ENCODE measurements around the gene SLC39A10.

The SLC39A10 gene

GRCh38 chr2:195716466-195716865, 59.4 kb downstream of the SLC39A10 start:
- H3K27me3 ChIP-seq = no peaks in the 10 kb centered on the region
- H3K4me1 ChIP-seq (ENCODE audit: control insufficient read depth in 1 of 2, insufficient read depth in 1 of 2, low read depth in 1 of 2, low read length in 1 of 2) = no peaks in the 10 kb centered on the region
- H3K9me3 ChIP-seq = no peaks in the 10 kb centered on the region
- no peak for TF ChIP-seq CTCF (IDR thresholded peaks at IDR 0.05)
- no peak overlapping the region for H3K4me3 ChIP-seq (ENCODE audit: low read depth in 1 of 2, low read length in 1 of 2)
- no peaks in the 10 kb centered on the region for H3K36me3 ChIP-seq
- no peak overlapping the region for H3K27ac ChIP-seq

- Histone ChIP-seq H3K27ac (no peak overlapping the region), H3K27me3 (no peaks in the 10 kb centered on the region), H3K36me3 (no peaks in the 10 kb centered on the region), H3K4me3 (ENCODE audit: low read depth in 1 of 2, low read length in 1 of 2) (no peak overlapping the region), H3K9me3 (no peaks in the 10 kb centered on the region), H3K4me1 (ENCODE audit: control insufficient read depth in 1 of 2, insufficient read depth in 1 of 2, low read depth in 1 of 2, low read length in 1 of 2) (no peaks in the 10 kb centered on the region)
- no peak for TF ChIP-seq CTCF (IDR thresholded peaks at IDR 0.05)
Measured at GRCh38 chr2:195721042-195721441, 64.0 kb downstream of the SLC39A10 start.

GRCh38 chr2:195722075-195722474, 65.0 kb downstream of the SLC39A10 start:
- Histone ChIP-seq H3K27ac (no peak overlapping the region), H3K36me3 (no peaks in the 10 kb centered on the region), H3K4me3 (ENCODE audit: low read depth in 1 of 2, low read length in 1 of 2) (no peak overlapping the region), H3K4me1 (ENCODE audit: control insufficient read depth in 1 of 2, insufficient read depth in 1 of 2, low read depth in 1 of 2, low read length in 1 of 2) (no peaks in the 10 kb centered on the region), H3K27me3 (no peaks in the 10 kb centered on the region), H3K9me3 (no peaks in the 10 kb centered on the region)
- no peak for TF ChIP-seq CTCF (IDR thresholded peaks at IDR 0.05)

GRCh38 chr2:195727106-195727505, 70.1 kb downstream of the SLC39A10 start:
- no peak overlapping the region for H3K27ac ChIP-seq
- no peak overlapping the region for H3K4me3 ChIP-seq (ENCODE audit: low read depth in 1 of 2, low read length in 1 of 2)
- no peak for TF ChIP-seq CTCF (IDR thresholded peaks at IDR 0.05)
- H3K9me3 ChIP-seq = no peaks in the 10 kb centered on the region
- H3K27me3 ChIP-seq = no peaks in the 10 kb centered on the region
- H3K36me3 ChIP-seq = no peaks in the 10 kb centered on the region
- H3K4me1 ChIP-seq (ENCODE audit: control insufficient read depth in 1 of 2, insufficient read depth in 1 of 2, low read depth in 1 of 2, low read length in 1 of 2) = no peaks in the 10 kb centered on the region

- H3K9me3 ChIP-seq = no peaks in the 10 kb centered on the region
- no peak overlapping the region for H3K4me3 ChIP-seq (ENCODE audit: low read depth in 1 of 2, low read length in 1 of 2)
- no peak overlapping the region for H3K27ac ChIP-seq
- no peak for TF ChIP-seq CTCF (IDR thresholded peaks at IDR 0.05)
- H3K4me1 ChIP-seq (ENCODE audit: control insufficient read depth in 1 of 2, insufficient read depth in 1 of 2, low read depth in 1 of 2, low read length in 1 of 2) = no peaks in the 10 kb centered on the region
- H3K36me3 ChIP-seq = no peaks in the 10 kb centered on the region
- H3K27me3 ChIP-seq = no peaks in the 10 kb centered on the region
Measured at GRCh38 chr2:195730912-195731311, 73.9 kb downstream of the SLC39A10 start.

- H3K36me3 ChIP-seq = no peaks in the 10 kb centered on the region
- no peak overlapping the region for H3K27ac ChIP-seq
- H3K4me1 ChIP-seq (ENCODE audit: control insufficient read depth in 1 of 2, insufficient read depth in 1 of 2, low read depth in 1 of 2, low read length in 1 of 2) = no peaks in the 10 kb centered on the region
- no peak overlapping the region for H3K4me3 ChIP-seq (ENCODE audit: low read depth in 1 of 2, low read length in 1 of 2)
- TF ChIP-seq CTCF (IDR thresholded peaks at IDR 0.05) = no peak
- H3K27me3 ChIP-seq = no peaks in the 10 kb centered on the region
- no peaks in the 10 kb centered on the region for H3K9me3 ChIP-seq
Measured at GRCh38 chr2:195732574-195732973, 75.5 kb downstream of the SLC39A10 start.
